ENCODE results near the gene COL25A1. TPM values are rescaled to one million over a fixed set of nuclear protein-coding genes. Genes with fewer than 3 reads are reported as not detected.

COL25A1 gene
- total RNA-seq, 1 donor from 2014 or later: 5.6 TPM

DNA sequence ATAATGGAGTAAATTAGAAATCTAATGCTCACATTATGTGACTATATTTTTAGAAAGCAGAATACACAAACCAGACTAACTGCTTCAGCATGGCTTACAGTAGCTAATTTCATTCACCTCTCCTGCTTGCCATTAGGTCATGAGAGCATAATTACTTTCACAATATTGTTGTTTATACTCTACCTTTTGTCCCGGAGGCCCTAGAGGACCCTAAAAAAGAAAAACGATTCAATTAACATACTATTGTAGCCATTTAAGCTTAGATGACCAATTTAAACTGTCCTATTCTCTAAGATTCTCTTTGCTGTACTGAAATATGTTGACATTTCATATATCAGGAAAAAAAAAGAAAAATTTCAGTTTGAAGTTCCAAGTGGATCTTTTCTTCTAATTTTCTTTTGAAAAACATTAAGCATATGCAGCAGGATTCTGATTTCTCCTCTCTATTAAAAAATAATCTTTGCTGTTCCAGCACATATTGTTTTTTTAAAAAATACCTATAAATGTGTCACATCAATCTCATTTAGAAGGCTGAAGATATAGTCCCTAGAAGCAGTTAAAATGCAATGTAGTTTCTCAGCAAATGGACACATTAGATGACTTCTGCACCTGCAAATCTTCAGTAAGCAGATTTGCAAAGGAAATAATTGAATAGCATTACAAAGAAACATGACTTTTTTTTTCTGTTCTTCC is 381.9 kb downstream of the COL25A1 start:
- Histone ChIP-seq H3K4me3 (no peak overlapping the region), H3K36me3 (no peaks in the 10 kb centered on the region), H3K4me1 (no peaks in the 10 kb centered on the region), H3K9me3 (no peaks in the 10 kb centered on the region), H3K27me3 (no peaks in the 10 kb centered on the region), H3K27ac (no peak overlapping the region)
- TF ChIP-seq, protein P1, sequence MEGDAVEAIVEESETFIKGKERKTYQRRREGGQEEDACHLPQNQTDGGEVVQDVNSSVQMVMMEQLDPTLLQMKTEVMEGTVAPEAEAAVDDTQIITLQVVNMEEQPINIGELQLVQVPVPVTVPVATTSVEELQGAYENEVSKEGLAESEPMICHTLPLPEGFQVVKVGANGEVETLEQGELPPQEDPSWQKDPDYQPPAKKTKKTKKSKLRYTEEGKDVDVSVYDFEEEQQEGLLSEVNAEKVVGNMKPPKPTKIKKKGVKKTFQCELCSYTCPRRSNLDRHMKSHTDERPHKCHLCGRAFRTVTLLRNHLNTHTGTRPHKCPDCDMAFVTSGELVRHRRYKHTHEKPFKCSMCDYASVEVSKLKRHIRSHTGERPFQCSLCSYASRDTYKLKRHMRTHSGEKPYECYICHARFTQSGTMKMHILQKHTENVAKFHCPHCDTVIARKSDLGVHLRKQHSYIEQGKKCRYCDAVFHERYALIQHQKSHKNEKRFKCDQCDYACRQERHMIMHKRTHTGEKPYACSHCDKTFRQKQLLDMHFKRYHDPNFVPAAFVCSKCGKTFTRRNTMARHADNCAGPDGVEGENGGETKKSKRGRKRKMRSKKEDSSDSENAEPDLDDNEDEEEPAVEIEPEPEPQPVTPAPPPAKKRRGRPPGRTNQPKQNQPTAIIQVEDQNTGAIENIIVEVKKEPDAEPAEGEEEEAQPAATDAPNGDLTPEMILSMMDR (IDR thresholded peaks at IDR 0.05): no peak
- intact Hi-C loops (cut with DNase I): no loop called here
- DNase-seq (ENCODE audit: low spot score in 2 of 2): no peak

DNA sequence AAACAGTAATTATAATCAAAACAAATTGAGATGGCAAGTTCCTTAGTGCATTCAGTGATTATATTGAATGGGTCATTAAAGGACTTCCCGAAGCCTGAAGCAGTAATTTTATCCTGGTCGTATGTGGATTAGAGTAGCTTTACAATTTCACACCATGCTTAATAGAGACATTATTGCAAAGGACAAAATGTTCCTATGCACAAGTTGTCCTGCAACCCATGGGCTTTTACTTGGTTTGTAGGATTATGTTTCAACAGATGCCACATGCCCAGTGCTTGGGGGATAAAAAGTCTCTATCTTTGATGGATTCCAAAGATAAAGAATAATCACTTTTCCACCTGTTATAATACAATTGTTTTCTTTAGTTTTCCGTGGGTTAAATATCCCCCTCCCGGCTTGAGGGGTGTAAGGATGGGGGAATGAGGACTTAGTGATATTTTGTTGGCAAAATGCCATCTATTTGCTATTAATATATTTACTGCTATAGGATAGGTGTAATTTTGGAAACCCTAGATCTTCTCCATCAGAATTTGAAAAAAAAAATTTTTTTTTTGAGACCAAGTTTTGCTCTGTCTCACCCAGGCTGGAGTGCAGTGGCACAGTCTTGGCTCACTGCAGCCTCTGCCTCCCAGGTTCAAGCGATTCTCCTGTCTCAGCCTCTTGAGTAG is 383.1 kb downstream of the COL25A1 start:
- intact Hi-C loops (cut with DNase I): no loop called here
- TF ChIP-seq, protein P1 (IDR thresholded peaks at IDR 0.05): no peak
- no peak overlapping the region for H3K27ac ChIP-seq
- H3K4me1 ChIP-seq: no peaks in the 10 kb centered on the region
- no peaks in the 10 kb centered on the region for H3K27me3 ChIP-seq
- no peaks in the 10 kb centered on the region for H3K36me3 ChIP-seq
- no peak for DNase-seq (ENCODE audit: low spot score in 2 of 2)
- H3K4me3 ChIP-seq: no peak overlapping the region
- H3K9me3 ChIP-seq: no peaks in the 10 kb centered on the region

DNA sequence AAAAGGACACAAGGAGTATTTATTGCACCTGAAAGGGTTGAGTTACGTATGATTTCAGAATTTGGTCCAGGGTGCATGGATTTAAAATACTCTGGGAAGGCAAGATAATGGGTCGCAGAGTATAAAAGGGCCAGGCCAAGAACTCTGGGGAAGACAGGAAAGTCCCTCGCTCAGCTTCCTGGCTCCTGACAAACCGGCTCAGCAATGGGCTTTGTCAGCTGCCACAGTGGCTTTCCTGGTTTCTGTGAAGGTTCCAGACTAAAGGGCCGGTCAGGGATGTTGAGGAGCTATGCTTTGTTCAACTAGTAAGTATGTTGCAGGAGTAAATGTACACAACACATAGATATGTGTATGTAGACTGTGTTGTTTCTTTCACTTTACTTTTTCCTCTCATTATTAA is 385.2 kb downstream of the COL25A1 start:
- Histone ChIP-seq H3K36me3 (no peaks in the 10 kb centered on the region), H3K27me3 (no peaks in the 10 kb centered on the region), H3K9me3 (no peaks in the 10 kb centered on the region), H3K4me1 (no peaks in the 10 kb centered on the region), H3K27ac (no peak overlapping the region), H3K4me3 (no peak overlapping the region)
- TF ChIP-seq, protein P1 (IDR thresholded peaks at IDR 0.05): no peak
- no peak for DNase-seq (ENCODE audit: low spot score in 2 of 2)
- intact Hi-C loops (cut with DNase I): no loop called here

DNA sequence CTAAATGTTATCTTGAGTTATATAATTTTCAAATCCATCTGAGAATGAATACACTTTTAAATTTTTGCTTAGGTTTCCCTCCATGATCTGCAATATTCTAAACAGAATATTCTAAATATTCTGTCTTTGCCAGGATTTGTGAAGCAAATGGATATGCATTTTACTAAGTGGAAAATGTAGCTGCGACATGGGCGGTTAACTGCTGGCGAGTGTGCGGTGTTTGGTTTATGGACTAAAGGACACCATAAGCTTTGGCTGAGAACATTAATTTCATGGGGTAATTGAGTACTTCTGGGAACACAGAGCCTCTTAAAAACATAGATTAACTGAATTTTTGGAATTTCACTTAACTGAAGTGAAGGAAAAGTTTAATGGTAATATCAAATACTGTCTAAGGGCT is 385.8 kb downstream of the COL25A1 start:
- Histone ChIP-seq H3K36me3 (no peaks in the 10 kb centered on the region), H3K4me3 (no peak overlapping the region), H3K9me3 (no peaks in the 10 kb centered on the region), H3K27me3 (no peaks in the 10 kb centered on the region), H3K4me1 (no peaks in the 10 kb centered on the region), H3K27ac (no peak overlapping the region)
- DNase-seq (ENCODE audit: low spot score in 2 of 2): no peak
- intact Hi-C loops (cut with DNase I): no loop called here
- TF ChIP-seq, protein P1 (IDR thresholded peaks at IDR 0.05): no peak

DNA sequence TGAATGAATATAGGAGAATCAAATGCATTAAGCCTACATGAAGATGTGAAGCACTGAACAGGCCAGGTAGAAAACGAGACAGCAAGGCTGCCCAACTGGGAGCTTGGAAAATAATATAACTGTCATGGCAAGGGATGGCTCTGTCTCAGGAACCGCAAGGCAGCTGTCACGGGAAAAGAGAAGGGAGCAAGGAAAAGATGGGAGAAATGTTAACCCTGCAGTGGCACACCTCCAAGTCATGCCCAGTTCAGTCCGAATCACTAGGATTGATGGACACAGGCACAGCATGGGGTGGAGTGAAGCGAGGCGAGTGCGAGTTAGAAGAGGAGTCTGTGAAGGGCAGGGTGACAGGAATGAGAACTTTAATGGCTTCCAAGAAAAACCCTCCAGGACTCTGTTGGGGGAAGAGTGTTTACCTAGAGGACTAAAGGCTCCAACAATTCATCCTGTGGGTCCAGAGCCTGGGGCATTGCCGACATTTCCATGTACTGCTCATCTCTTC is 395.5 kb downstream of the COL25A1 start:
- TF ChIP-seq, protein P1 (IDR thresholded peaks at IDR 0.05): no peak
- H3K27me3 ChIP-seq: no peaks in the 10 kb centered on the region
- no peaks in the 10 kb centered on the region for H3K4me1 ChIP-seq
- H3K4me3 ChIP-seq: no peak overlapping the region
- H3K27ac ChIP-seq: no peak overlapping the region
- no peak for DNase-seq (ENCODE audit: low spot score in 2 of 2)
- H3K36me3 ChIP-seq: no peaks in the 10 kb centered on the region
- intact Hi-C loops (cut with DNase I): no loop called here
- H3K9me3 ChIP-seq: no peaks in the 10 kb centered on the region

Data from ascending aorta (tissue), 2 donors.